HepG2 (cell line): ENCODE data around the gene LTB4R2. TPM values are rescaled to one million over a fixed set of nuclear protein-coding genes. Genes with fewer than 3 reads are reported as not detected.

ENCODE experiments used
- HBP1 ChIP-seq: IDR thresholded peaks from 2 replicates; pipeline ENCODE4 v1.6.1; 2016; ENCODE audit warnings: low read depth, control low read depth
- HIC2 ChIP-seq: sonication (generic); formaldehyde crosslinking; IDR thresholded peaks from 2 replicates; pipeline ENCODE4 v1.9.0; 2022; ENCODE audit warnings: low read depth, missing genetic modification reagents
- PATZ1 ChIP-seq: sonication (generic); formaldehyde crosslinking; IDR thresholded peaks from 2 replicates; pipeline ENCODE4 v1.4.0; 2020; ENCODE audit warnings: missing genetic modification reagents
- SMAD3 ChIP-seq: sonication (generic); formaldehyde crosslinking; IDR thresholded peaks from 2 replicates; pipeline ENCODE4 v1.4.0; 2020; ENCODE audit warnings: missing genetic modification reagents
- ZFY ChIP-seq: sonication (generic); formaldehyde crosslinking; IDR thresholded peaks from 2 replicates; pipeline ENCODE4 v1.4.0; 2020; ENCODE audit warnings: missing genetic modification reagents
- ZNF605 ChIP-seq: sonication (generic); formaldehyde crosslinking; IDR thresholded peaks from 2 replicates; pipeline ENCODE4 v1.8.0; 2022; ENCODE audit warnings: mild to moderate bottlenecking, missing genetic modification reagents
- polyA plus RNA-seq, 8 experiments: library from polyadenylated mRNA; depleted of rRNA in 3 of 8; stranded (reverse) in 7 of 8; unstranded in 1 of 8; fragments of >200 nt; fragmentation: Illumina TruSeq in 4 of 8; extraction: Trizol in 4 of 8; gene quantifications; 2 replicates each; pipeline versions ENCODE4 v1.2.1 to v1.2.3, GENCODE V29; 2011 to 2016; ENCODE audit warnings: low read depth in 4 of 8, missing spikeins in 1 of 8, mixed read lengths in 1 of 8; ENCODE audit not compliant: insufficient read depth in 1 of 8
- total RNA-seq, 5 experiments: library from RNA; depleted of rRNA; stranded (reverse); fragments of >200 nt; fragmentation: Illumina TruSeq; extraction: Trizol; gene quantifications; 2 replicates each; pipeline ENCODE4 v1.2.3, GENCODE V29; 2016; ENCODE audit warnings: low read depth in 1 of 5
- TF ChIP-seq, protein P1 (sequence below): sonication (generic); formaldehyde crosslinking; IDR thresholded peaks from 2 replicates; pipeline ENCODE4 v1.4.0; 2020; ENCODE audit warnings: missing genetic modification reagents, borderline replicate concordance
- TF ChIP-seq, protein P2 (sequence below): sonication (generic); formaldehyde crosslinking; IDR thresholded peaks from 2 replicates; pipeline ENCODE4 v1.4.0; 2020; ENCODE audit warnings: missing genetic modification reagents
- TF ChIP-seq, protein P3 (sequence below): sonication (generic); formaldehyde crosslinking; IDR thresholded peaks from 2 replicates; pipeline ENCODE4 v1.4.0; 2020; ENCODE audit warnings: missing genetic modification reagents

LTB4R2 gene
- total and polyA plus RNA-seq, 2 of the 13 experiments (the other 11 are each of a cell fraction or from before 2014, with no cell fraction given): 3.9 to 6.9 TPM

GRCh38 chr14:24297190-24297964 is 12.6 kb upstream of the LTB4R2 start (continued):
- TF ChIP-seq ZFY (peak; percentile 21; the same call in 1 of the 2 replicates), ZNF605 (CRISPR knock-in tag) (peak; percentile 49; the same call in 1 of the 2 replicates), PATZ1 (CRISPR knock-in tag) (0 out of 2 replicates have a peak, but pooled peaks have one; percentile 14), HIC2 (no peak), SMAD3 (CRISPR knock-in tag) (0 out of 2 replicates have a peak, but pooled peaks have one; percentile 19), HBP1 (CRISPR knock-in tag) (0 out of 2 replicates have a peak, but pooled peaks have one; percentile 61)
- TF ChIP-seq, protein P1, sequence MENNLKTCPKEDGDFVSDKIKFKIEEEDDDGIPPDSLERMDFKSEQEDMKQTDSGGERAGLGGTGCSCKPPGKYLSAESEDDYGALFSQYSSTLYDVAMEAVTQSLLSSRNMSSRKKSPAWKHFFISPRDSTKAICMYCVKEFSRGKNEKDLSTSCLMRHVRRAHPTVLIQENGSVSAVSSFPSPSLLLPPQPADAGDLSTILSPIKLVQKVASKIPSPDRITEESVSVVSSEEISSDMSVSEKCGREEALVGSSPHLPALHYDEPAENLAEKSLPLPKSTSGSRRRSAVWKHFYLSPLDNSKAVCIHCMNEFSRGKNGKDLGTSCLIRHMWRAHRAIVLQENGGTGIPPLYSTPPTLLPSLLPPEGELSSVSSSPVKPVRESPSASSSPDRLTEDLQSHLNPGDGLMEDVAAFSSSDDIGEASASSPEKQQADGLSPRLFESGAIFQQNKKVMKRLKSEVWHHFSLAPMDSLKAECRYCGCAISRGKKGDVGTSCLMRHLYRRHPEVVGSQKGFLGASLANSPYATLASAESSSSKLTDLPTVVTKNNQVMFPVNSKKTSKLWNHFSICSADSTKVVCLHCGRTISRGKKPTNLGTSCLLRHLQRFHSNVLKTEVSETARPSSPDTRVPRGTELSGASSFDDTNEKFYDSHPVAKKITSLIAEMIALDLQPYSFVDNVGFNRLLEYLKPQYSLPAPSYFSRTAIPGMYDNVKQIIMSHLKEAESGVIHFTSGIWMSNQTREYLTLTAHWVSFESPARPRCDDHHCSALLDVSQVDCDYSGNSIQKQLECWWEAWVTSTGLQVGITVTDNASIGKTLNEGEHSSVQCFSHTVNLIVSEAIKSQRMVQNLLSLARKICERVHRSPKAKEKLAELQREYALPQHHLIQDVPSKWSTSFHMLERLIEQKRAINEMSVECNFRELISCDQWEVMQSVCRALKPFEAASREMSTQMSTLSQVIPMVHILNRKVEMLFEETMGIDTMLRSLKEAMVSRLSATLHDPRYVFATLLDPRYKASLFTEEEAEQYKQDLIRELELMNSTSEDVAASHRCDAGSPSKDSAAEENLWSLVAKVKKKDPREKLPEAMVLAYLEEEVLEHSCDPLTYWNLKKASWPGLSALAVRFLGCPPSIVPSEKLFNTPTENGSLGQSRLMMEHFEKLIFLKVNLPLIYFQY (CRISPR knock-in tag): 0 out of 2 replicates have a peak, but pooled peaks have one; percentile 29
- TF ChIP-seq, protein P2, sequence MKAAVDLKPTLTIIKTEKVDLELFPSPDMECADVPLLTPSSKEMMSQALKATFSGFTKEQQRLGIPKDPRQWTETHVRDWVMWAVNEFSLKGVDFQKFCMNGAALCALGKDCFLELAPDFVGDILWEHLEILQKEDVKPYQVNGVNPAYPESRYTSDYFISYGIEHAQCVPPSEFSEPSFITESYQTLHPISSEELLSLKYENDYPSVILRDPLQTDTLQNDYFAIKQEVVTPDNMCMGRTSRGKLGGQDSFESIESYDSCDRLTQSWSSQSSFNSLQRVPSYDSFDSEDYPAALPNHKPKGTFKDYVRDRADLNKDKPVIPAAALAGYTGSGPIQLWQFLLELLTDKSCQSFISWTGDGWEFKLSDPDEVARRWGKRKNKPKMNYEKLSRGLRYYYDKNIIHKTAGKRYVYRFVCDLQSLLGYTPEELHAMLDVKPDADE (CRISPR knock-in tag): no peak
- TF ChIP-seq, protein P3, sequence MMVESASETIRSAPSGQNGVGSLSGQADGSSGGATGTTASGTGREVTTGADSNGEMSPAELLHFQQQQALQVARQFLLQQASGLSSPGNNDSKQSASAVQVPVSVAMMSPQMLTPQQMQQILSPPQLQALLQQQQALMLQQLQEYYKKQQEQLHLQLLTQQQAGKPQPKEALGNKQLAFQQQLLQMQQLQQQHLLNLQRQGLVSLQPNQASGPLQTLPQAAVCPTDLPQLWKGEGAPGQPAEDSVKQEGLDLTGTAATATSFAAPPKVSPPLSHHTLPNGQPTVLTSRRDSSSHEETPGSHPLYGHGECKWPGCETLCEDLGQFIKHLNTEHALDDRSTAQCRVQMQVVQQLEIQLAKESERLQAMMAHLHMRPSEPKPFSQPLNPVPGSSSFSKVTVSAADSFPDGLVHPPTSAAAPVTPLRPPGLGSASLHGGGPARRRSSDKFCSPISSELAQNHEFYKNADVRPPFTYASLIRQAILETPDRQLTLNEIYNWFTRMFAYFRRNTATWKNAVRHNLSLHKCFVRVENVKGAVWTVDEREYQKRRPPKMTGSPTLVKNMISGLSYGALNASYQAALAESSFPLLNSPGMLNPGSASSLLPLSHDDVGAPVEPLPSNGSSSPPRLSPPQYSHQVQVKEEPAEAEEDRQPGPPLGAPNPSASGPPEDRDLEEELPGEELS: peak; percentile 40; the same call in 1 of the 2 replicates
